ENCODE measurements around the gene CENPS. TPM values are rescaled to one million over a fixed set of nuclear protein-coding genes. Genes with fewer than 3 reads are reported as not detected.

CENPS gene
- total and polyA plus RNA-seq, 2 experiments from 2014 or later, result 12.6 to 34.3 TPM

- no peak for TF ChIP-seq EZH2phosphoT487 (IDR thresholded peaks at IDR 0.05; ENCODE audit: insufficient read depth, low read depth)
- TF ChIP-seq EZH2 (IDR thresholded peaks at IDR 0.05; ENCODE audit: insufficient read depth, poor library complexity, severe bottlenecking), result no peak
- H3K4me2 ChIP-seq (ENCODE audit: unreplicated experiment), result no peak overlapping the region
- H3K9me3 ChIP-seq (ENCODE audit: low read depth), result no peaks in the 10 kb centered on the region
- no peaks in the 10 kb centered on the region for H3K36me3 ChIP-seq (ENCODE audit: low read depth)
- WGBS, 2 experiments (ENCODE audit: low coverage in 1 of 2, low lambda C conversion rate in 2 of 2, missing lambda C conversion rate in 2 of 2), result 92 to 97% methylated on average over 6 of the region's 6 CpGs
- H3K9me2 ChIP-seq (ENCODE audit: insufficient read depth), result no peaks in the 10 kb centered on the region
- H3K4me3 ChIP-seq, result no peak overlapping the region
- DNase-seq, result no peak
- H4K20me1 ChIP-seq (ENCODE audit: insufficient read depth), result no peaks in the 10 kb centered on the region
- in situ Hi-C loops (cut with MboI), result no loop called here
- H3K79me2 ChIP-seq (ENCODE audit: insufficient read depth), result peaks cover 100% of the 10 kb centered on the region
- no peak overlapping the region for H2AFZ ChIP-seq
- H3F3A ChIP-seq (ENCODE audit: insufficient read depth), result no peaks in the 10 kb centered on the region
- H3K27ac ChIP-seq, result no peak overlapping the region
- H3K27me3 ChIP-seq (replicated peaks; ENCODE audit: insufficient read depth), result no peaks in the 10 kb centered on the region
- H3K4me1 ChIP-seq (ENCODE audit: insufficient read depth), result no peaks in the 10 kb centered on the region
- no peak overlapping the region for H3K9ac ChIP-seq
These were observed 54.3 kb downstream of the CENPS start for GRCh38 chr1:10484521-10484920.

- no peak overlapping the region for H2AFZ ChIP-seq
- DNase-seq, result no peak
- TF ChIP-seq EZH2 (IDR thresholded peaks at IDR 0.05; ENCODE audit: insufficient read depth, poor library complexity, severe bottlenecking) (no peak), EZH2phosphoT487 (IDR thresholded peaks at IDR 0.05; ENCODE audit: insufficient read depth, low read depth) (no peak)
- in situ Hi-C loops (cut with MboI), result no loop called here
- H3K9me3 ChIP-seq (ENCODE audit: low read depth), result no peaks in the 10 kb centered on the region
- H4K20me1 ChIP-seq (ENCODE audit: insufficient read depth), result no peaks in the 10 kb centered on the region
- no peaks in the 10 kb centered on the region for H3K27me3 ChIP-seq (replicated peaks; ENCODE audit: insufficient read depth)
- H3K79me2 ChIP-seq (ENCODE audit: insufficient read depth), result peaks cover 100% of the 10 kb centered on the region
- H3K27ac ChIP-seq, result no peak overlapping the region
- H3K9me2 ChIP-seq (ENCODE audit: insufficient read depth), result no peaks in the 10 kb centered on the region
- WGBS, 2 experiments (ENCODE audit: low coverage in 1 of 2, low lambda C conversion rate in 2 of 2, missing lambda C conversion rate in 2 of 2), result 74 to 93% methylated on average over 3 to 4 of the region's 4 CpGs
- no peak overlapping the region for H3K4me2 ChIP-seq (ENCODE audit: unreplicated experiment)
- no peaks in the 10 kb centered on the region for H3K36me3 ChIP-seq (ENCODE audit: low read depth)
- H3F3A ChIP-seq (ENCODE audit: insufficient read depth), result 0 out of 2 replicates have a peak, but pooled peaks cover 4% of the 10 kb centered on the region
- H3K9ac ChIP-seq, result no peak overlapping the region
- H3K4me1 ChIP-seq (ENCODE audit: insufficient read depth), result no peaks in the 10 kb centered on the region
- no peak overlapping the region for H3K4me3 ChIP-seq
These were observed 59.2 kb downstream of the CENPS start for GRCh38 chr1:10489291-10490055.

- Histone ChIP-seq H4K20me1 (ENCODE audit: insufficient read depth) (no peaks in the 10 kb centered on the region), H3K4me3 (no peak overlapping the region), H3K27ac (no peak overlapping the region), H3K27me3 (replicated peaks; ENCODE audit: insufficient read depth) (no peaks in the 10 kb centered on the region), H3K36me3 (ENCODE audit: low read depth) (no peaks in the 10 kb centered on the region), H3K4me1 (ENCODE audit: insufficient read depth) (peaks cover 8% of the 10 kb centered on the region), H3K79me2 (ENCODE audit: insufficient read depth) (peaks cover 97% of the 10 kb centered on the region), H3K9me2 (ENCODE audit: insufficient read depth) (no peaks in the 10 kb centered on the region), H3K9me3 (ENCODE audit: low read depth) (no peaks in the 10 kb centered on the region), H3K4me2 (ENCODE audit: unreplicated experiment) (no peak overlapping the region), H3K9ac (no peak overlapping the region), H2AFZ (no peak overlapping the region), H3F3A (ENCODE audit: insufficient read depth) (0 out of 2 replicates have a peak, but pooled peaks cover 4% of the 10 kb centered on the region)
- no peak for DNase-seq
- TF ChIP-seq EZH2phosphoT487 (IDR thresholded peaks at IDR 0.05; ENCODE audit: insufficient read depth, low read depth) (no peak), EZH2 (IDR thresholded peaks at IDR 0.05; ENCODE audit: insufficient read depth, poor library complexity, severe bottlenecking) (no peak)
- in situ Hi-C loops (cut with MboI), result no loop called here
- 86 to 88% methylated on average over 12 of the region's 12 CpGs for WGBS, 2 experiments (ENCODE audit: low coverage in 1 of 2, low lambda C conversion rate in 2 of 2, missing lambda C conversion rate in 2 of 2)
These were observed 60.2 kb downstream of the CENPS start for GRCh38 chr1:10490286-10490970.

Other genes starting within 250 kb of the CENPS start
- gene KIF1B, start 219.9 kb upstream of the CENPS start, total RNA-seq (2014; rRNA removed; shearing (Covaris generic)), result 24.8 and 25.8 TPM in 2 replicates
- gene KIF1B, start 219.9 kb upstream of the CENPS start, polyA plus RNA-seq (2016; fragmentation: Nextera tagmentation; extraction: Ambion mirVana), result 14.7 and 14.8 TPM in 2 replicates
- gene PGD, start 31.4 kb upstream of the CENPS start, total RNA-seq (2014; rRNA removed; shearing (Covaris generic)), result 51.7 and 59.1 TPM in 2 replicates
- gene PGD, start 31.4 kb upstream of the CENPS start, polyA plus RNA-seq (2016; fragmentation: Nextera tagmentation; extraction: Ambion mirVana), result 61.4 and 64.4 TPM in 2 replicates
- gene CORT, start 19.6 kb downstream of the CENPS start, total RNA-seq (2014; rRNA removed; shearing (Covaris generic)), result 0.22 TPM in 1 of 2 replicates, not detected in the other
- 0.33 TPM in 1 of 2 replicates, not detected in the other for gene CORT, start 19.6 kb downstream of the CENPS start, polyA plus RNA-seq (2016; fragmentation: Nextera tagmentation; extraction: Ambion mirVana)
- 27.9 and 35.0 TPM in 2 replicates for gene DFFA, start 42.1 kb downstream of the CENPS start, total RNA-seq (2014; rRNA removed; shearing (Covaris generic))
- gene DFFA, start 42.1 kb downstream of the CENPS start, polyA plus RNA-seq (2016; fragmentation: Nextera tagmentation; extraction: Ambion mirVana), result 50.3 and 52.5 TPM in 2 replicates
- 13.9 and 16.9 TPM in 2 replicates for gene PEX14, start 44.5 kb downstream of the CENPS start, total RNA-seq (2014; rRNA removed; shearing (Covaris generic))
- 20.1 and 22.4 TPM in 2 replicates for gene PEX14, start 44.5 kb downstream of the CENPS start, polyA plus RNA-seq (2016; fragmentation: Nextera tagmentation; extraction: Ambion mirVana)